HG02763 (cell line): Measurements from ENCODE around the gene IBA57.
"Not testable (repeated sequence)": the region's sequence is repeated elsewhere in the genome, so short reads cannot be mapped to it uniquely, and the experiment has no call there.

Experiments used
- ATAC-seq: cut with Tn5 transposase; IDR thresholded peaks from one replicate; pipeline ENCODE4 v1.9.1; 2021; ENCODE audit warnings: mild to moderate bottlenecking, moderate library complexity; ENCODE audit not compliant: unreplicated experiment

IBA57 gene

DNA sequence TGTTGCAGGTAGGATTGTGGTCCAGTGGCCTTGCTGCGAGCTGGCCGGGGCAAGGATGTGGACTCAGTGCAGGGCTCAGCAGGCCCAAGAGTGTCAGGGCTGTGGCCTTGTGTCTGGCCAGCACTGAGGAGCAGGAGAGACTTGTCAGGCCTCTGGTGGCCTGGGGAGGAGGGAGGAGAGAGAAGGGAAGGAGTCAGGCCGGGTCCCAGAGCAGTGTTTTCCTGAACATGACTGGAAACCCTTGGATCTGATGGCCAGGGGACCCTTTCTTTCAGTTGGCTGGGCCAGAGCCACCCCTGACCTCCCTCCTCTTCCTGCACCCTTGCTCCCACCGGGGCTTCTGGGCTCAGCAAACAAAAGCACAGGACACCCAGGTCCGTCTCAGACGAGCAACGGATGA is 5.1 kb downstream of the IBA57 start:
- no peak for ATAC-seq

DNA sequence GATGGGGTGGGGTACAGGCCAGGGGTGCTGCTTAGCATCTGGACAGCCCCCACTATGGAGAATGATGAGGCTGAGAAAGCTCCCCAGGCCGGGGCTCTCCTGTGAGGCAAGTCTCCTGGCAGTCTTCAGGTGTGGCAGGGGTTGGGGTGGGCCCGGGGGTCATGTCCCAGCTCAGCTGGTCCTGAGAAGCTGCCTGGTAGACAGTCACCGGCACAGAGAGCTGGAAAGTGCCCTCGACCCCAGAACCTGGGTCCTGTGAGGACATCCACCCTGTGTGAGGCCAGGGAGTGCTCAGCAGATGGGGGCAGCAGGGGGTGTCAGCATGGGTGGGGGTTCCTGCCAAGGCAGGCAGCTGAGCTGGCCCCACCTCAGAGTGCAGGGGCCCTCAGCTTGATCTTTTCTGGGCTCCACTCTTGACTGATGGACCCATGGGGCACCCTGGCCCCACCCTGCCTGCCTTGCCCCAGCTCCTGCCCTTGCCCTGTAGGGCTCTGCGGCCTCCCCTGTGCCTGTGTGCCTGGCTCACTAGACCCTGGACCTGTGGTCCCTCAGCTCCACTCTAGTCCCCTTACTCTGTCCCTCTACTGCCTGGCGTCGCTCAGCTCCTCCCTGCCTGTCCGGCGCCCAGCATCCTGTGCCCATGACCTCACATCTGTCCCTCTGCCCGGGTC is 5.8 kb downstream of the IBA57 start:
- ATAC-seq: no peak

DNA sequence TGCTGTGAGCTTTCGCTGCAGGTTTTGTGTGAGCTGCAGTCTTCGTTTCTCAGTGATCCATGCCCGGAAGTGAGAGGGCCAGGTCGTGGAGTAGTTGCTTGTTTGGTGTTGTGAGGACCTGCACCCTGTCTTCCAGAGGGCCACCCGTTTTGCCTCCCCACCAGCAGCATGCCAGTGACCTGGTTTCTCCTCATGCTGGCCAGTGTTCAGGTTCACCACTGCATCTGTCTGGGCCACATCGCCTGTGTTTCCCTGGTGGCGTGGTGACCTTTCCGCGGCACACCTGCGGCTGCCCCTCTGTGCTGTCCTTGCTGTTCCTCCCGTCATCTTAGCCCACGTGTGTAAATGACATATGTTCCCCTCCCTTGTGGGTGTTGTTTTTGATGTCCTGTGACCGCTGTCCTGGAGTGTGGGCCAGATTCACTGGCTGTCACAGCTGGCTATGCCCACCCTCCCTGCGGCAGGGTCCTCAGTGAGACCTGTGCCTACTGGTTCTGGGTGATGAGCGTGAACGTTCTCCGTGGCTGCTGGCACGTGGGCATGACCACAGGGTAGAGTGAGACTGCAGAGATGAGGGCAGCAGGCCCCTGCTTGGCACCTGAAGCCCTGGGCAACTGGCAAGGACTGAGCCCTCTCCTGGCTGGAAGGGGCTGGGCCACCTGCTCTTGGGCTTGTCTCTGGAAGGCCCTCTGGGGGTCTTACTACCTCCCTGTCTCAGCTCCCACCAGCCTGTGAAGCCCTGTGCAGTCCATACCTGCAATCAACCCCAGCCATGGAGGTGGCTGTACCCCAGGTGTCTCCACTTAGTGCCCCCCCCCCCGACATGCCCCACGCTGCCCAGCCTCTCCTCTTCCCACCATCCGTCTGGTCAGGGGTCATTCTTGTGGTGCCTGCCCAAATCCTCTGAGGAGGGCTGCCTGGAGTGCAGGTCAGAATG is 7.3 kb downstream of the IBA57 start:
- ATAC-seq: no peak

DNA sequence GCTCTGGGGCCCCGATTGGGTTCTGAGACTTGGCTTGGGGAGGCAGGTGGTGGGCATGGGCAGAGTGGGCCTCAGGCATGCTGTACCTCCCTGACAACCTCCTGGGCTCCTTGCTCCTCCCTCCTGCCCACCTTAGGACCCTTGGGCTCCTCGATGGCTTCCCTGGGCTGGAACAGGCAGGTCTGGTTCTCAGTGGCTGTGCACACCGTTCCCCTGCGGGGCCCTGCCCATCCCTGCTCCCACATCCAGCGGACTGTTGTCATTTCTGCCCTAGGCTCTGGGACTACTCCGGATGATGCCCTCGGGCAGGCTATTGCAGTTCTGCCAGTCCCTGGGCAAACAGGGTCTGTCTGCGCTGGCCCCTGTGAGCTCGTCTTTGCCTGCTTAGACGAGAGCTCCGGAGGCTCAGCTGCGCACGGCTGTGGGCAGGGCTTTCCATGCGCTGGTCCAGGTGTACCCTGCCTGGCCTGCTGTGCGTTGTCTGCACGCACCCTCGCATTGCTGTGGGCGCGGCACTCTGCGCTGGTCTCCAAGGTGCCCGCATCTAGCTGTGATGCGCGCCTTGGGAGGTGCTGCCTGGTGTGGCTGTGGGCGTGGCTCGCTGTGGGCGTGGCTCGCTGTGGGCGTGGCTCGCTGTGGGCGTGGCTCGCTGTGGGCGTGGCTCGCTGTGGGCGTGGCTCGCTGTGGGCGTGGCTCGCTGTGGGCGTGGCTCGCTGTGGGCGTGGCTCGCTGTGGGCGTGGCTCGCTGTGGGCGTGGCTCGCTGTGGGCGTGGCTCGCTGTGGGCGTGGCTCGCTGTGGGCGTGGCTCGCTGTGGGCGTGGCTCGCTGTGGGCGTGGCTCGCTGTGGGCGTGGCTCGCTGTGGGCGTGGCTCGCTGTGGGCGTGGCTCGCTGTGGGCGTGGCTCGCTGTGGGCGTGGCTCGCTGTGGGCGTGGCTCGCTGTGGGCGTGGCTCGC is 8.2 kb downstream of the IBA57 start:
- ATAC-seq: not testable (repeated sequence)

DNA sequence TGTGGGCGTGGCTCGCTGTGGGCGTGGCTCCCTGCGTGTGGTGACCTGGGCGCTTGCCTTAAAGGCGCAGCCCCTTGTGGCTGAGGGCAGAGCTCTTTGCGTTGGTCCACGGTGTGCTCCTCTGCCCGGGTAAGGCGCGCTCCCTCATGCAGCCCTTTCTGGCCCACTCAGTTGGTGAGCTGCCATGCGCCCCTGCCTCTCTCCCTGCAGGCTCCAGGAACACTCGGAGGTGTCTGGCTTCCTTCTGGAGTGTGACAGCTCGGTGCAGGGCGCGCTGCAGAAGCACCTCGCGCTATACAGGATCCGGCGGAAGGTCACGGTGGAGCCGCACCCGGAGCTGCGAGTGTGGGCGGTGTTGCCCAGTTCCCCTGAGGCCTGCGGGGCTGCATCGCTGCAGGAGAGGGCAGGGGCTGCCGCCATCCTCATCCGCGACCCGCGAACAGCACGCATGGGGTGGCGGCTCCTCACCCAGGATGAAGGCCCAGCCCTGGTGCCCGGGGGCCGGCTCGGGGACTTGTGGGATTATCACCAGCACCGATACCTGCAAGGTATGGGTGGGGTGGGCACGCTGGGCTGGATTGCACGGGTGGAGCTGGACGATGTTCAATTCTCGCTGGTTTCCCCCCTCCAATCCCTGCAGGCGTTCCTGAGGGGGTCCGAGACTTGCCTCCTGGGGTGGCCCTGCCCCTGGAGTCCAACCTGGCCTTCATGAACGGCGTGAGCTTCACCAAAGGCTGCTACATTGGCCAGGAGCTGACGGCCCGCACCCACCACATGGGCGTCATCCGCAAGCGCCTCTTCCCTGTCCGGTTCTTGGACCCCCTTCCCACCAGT is 9.1 kb downstream of the IBA57 start:
- ATAC-seq: no peak

DNA sequence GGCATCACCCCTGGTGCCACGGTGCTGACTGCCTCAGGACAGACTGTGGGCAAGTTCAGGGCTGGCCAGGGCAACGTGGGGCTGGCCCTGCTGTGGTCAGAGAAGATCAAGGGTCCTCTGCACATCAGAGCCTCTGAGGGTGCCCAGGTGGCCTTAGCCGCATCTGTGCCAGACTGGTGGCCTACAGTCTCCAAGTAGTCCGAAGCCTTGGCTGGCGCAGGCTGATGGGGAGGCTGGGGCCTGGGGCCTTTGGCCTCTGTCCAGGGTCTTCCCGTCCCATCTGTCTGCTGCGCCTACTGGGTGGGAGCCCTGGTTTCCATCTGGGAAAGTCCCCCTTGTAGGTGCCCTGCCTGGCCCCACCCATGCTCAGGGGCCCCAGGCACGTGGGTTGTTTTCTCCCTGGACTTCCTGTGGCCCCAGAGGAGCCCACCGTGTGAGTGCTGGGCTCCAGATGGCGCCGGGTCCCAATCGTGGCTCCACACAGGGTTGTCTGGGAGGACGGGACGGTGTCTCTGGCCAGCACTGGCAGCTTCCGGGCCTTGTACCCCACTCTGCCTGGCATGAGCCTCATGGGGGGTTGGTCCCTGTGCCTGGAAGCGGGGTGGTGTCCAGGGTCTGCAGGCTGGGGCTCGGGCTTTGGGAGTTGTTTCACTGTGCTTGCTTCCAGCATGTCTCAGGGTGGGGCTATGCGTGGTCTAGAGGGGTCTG is 9.9 kb downstream of the IBA57 start:
- ATAC-seq: no peak

DNA sequence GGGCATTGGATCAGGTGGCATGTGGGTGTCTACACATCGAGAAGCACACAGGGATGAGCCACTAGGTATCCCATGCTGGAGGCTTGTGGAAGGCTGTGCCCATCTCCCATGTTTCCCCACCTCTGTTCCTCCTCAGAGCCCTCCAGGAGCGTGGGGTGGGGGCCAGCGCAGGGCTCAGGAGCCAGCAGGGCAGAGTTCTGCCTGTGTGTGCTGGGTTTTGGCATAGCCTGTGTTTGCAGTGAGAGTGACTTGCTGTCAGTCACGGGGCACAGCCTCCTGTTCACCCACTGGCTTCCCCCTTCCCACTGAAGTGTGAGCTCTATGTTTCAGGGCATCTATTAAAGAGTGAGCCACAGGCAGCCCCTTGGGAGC is 10.4 kb downstream of the IBA57 start:
- no peak for ATAC-seq

DNA sequence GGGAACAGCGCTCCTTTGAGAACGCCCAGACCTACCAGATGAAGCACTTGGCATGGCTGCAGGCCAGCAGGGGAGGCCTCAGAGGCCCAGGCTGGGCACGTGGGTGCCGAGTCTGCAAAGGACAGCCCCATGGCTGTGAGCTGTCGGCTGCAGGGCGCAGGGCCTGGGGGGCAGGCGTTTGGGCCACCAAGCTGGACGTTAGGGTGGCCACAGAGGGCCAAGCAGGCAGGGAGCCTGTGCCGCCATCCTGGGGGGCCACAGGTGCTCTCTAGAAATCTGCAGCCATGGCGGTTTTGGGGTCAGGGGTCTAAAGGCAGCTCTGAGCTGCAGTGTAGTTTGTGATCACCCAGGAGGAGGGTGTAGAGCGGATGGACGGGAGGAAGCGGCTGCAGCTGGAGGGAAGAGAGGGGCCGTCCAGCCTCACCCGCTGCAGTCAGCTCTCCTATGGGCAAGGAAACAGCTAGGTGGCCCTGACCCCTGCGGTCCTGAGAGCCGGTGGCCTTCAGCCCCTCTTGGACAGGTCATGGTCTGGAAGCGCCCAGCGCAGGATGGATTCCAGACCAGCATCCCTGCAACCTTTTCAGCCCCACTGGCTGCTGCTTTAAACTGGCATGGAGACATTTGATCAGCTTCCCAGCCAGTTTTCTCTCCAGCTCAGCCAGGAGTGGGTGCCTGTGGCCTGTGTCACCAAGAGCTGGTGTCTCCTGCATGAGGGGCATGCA is 11.0 kb downstream of the IBA57 start:
- ATAC-seq: no peak

DNA sequence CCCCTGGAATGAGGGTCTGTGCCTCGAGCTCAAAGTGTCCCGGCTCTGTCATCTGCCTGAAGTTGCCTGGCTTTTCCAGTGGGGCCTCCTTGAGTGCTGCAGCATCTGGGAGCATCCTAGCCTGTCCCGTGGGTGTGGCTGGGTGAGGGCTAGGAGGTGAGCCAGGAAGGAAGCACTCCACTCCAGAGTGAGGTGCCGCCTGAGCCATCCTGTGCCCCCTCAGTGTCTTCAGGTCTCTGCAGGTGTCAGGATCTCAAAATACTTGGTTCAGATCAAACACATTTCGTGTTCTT is 11.5 kb downstream of the IBA57 start:
- ATAC-seq: no peak

DNA sequence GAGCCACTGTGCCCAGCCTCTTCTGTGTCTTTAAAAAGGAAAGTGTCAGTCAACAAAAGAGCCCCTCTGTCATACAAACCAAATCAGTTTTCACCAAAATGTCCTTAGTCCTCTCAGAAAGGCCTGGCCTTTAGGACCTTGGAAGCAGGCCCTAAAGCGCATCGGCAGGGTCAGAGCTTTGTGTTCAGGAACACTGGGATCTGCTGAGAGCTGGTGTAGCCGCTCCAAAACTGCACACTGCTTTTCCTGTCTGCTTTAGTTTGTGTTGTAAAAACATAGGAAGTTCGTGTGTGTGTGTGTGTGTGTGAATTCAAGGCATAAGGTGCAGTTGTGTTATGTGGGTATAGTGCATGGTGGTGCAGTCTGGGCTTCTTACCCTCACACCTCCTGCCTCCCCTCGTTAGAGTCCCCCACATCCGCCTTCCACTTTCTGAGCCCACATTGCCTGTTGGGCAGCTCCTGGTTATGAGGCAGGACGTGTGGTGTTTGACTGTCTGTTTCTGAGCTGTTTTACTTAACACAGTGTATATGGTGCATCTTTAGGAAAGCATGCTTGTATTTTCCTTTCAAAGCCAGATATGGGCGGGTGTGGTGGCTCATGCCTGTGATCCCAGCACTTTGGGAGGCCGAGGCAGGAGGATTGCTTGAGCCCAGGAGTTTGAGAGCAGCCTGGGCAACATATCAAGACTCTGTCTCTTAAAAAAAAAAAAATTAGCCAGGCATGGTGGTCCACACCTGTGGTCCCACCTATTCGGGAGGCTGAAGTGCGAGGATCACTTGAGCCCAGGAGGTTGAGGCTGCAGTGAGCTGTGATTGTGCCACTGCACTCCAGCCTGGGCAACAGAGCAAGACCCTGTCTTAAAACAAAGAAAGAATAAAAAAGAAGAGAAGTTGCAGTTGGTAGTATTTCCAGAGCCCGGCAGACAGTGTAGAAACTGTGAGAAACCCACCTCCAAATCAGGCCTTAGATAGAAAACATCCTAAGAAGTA is 12.4 kb downstream of the IBA57 start:
- no peak for ATAC-seq

DNA sequence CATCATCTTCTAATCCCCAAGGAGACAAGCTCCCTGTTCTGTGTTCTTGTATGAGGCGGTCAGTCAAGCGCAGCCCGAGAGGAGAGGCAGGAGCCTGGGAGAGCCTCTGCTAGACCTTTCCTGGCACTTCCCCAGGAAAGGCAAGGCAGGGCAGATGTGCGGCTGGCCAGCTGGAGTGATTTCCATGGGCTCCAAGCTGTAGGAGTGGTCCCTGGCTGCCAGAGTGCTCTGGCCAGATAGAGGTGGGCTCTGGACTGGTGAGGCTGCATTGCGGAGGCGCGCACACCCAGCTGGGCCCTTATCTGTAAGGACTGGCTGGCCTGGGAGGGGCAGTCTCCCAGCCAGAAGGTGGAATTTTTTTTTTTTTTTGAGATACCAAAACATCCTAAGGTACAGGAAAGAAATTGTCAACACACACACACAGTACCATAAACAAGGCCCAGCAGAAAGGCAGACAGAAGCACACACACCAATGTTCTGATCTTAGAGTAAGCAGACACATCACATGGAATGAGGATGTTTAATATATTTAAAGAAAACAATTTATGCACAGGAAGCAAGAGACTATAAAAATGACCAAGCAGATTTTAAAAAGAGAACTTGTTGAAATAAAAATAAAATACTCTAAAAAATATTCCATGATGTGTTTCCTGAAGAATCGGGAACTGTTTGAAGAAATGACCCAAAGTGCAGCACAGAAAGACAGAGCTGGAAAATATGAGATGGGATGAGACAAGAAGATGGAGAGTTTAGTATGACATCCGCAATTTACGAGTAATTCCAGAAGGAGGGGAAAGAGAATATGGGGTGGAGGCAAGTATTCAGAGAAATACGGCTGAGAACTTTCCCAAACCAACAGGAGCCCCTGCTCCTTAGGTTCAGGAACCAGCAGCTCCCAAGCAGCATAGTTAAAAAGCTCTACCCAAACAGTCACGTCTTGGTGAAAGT is 13.4 kb downstream of the IBA57 start:
- ATAC-seq: no peak

DNA sequence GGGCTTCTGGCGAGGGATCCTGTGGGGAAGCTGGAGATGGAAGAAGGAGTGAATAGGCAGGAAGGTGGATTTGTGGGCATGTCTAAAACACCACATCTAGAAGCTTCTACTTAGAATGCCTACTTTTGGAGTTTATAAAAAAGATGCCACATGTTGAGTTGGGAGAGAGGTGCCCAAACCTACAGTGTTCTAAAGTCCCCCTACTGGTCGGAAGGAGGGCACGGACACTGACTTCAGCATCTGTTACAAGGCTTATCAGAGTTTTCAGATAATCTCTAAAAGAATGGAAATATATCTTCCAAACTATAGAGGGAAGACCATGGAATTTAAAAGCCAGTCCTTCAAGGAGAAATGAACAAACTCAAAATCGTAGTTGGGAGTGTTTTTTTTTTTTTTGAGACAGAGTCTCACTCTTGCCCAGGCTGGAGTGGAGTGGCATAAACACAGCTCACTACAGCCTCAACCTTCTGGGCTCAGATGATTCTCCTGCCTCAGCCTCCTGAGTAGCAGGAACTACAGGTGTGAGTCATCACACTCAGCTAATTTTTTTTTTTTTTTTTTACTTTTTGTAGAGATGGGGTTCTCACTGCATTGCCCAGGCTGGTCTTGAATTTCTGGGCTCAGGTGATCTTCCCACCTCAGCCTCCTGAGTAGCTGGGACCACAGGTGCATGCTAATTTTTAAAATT is 14.8 kb downstream of the IBA57 start:
- ATAC-seq: no peak

DNA sequence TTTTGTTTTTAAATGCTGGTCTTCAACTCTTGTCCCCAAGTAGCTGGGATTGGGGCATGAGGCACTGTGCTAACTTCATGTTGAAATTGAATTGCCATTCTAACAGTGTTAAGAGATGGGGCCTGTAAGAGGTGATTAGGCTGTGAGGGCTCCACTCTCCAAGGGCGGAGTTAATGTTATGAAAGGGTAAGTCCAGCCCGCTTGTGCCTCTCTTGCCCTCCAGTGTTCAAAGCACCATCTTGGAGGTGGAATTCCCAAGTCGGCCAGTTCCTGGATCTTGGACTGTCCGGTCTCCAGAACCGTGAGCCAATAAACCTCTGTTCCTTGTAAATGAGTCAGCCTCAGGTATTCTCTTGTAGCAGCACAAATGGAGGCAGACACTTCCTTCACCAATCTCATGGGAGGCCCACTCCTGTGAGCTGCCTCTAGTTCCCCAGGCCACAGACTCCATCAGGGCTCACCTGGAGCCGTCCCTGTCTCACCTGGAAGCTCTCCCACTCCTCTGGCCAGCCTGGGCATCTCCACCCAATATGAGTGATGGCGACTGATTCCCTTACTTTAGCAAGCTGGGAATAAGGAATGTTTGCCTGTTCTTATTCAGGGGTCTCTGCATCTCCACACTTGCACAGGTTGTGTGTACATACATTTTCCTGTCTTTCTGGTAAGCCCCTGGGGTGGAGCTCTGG is 15.5 kb downstream of the IBA57 start:
- ATAC-seq: no peak

DNA sequence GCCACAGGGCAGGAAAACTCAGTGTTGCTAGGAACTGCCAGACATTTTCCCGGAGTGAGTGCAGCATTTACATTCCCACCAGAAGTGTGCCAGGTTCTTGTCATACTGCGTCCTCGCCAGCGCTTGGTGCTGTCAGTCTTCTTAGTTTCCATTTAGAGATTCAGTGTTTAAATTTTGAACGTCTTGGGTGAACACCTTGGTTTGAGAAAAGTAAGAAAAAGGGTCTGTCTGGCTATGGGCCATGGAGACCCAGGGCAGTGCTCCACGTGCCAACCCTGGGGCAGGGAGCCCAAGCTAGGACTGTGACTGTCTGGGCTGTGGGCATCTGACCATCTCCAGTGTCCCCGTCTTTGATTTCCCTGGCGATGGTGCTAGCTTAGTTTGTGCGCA is 16.0 kb downstream of the IBA57 start:
- ATAC-seq: no peak

DNA sequence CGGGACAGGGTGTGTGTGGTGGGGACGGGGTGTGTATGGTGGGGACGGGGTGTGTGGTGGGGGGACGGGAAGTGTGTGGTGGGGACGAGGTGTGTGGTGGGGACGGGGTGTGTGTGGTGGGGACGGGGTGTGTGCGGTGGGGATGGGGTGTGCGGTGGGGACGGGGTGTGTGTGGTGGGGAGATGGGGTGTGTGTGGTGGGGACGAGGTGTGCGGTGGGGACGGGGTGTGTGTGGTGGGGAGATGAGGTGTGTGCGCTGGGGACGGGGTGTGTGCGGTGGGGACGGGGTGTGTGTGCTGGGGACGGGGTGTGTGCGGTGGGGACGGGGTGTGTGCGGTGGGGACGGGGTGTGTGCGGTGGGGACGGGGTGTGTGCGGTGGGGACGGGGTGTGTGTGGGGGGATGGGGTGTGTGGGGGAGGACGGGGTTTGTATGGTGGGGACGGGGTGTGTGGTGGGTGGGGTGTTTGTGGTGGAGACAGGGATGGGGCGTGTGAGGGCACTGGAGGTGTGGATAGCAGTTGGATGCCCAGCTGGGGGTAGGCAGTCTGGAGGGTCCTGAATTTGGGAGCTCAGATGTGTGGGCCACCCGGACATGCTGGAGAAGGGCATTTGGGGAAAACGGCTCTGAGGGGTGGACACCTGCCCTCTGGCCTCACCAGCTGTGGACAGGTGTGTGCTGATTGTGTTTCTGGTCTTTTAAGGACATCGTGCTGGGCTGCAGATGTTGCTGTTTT is 16.9 kb downstream of the IBA57 start:
- no peak for ATAC-seq
